Measurements from ENCODE around the gene DIDO1.

Gene DIDO1

DNA sequence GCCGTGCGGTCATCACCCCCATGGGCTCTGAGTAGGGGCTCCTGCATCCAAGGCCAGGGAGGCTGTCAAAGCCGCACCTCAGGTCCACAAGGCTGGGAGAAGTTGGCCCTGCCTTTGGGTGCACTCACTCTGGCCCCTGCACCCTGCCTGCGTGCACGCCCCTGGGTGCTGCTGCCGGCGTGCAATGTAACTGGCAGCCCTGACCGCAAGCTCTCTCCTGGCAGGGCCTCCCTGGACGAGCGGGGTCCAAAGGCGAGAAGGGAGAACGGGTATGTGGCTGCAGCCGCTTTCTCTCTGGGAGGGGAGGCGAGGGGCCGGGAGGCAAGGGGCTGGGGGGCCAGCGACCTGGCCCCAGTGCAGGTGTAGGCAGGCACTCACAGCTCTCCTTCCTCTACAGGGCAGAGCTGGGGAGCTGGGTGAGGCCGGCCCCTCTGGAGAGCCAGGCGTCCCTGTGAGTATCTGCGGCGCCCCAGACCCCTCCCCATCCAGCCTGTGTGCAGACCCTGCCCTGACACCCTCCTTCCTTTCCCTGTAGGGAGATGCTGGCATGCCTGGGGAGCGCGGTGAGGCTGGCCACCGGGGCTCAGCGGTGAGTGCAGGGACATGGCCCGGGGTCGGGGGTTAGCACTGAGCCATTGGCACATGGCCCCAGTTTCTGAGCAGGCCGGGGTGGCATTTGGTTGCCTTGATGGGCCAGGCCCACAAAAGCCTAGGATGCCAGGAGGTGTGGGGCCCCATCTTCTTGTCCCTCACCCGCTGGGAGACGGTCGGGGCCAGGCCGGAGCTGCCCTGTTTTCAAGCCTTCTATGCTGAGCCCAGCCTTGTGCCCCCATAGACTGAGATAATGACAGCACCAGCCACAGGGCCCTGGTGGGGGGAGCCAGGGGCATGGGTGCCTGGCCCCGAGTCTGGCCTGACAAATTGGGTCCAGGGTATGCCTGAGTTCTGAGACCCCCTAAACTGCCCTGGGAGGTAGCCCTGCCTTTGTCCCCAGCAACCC is 96.8 kb downstream of the DIDO1 start:
- Histone ChIP-seq H3K4me3 (ENCODE audit: insufficient read depth, low read length, poor library complexity, severe bottlenecking) (no peak overlapping the region), H3K9me2 (replicated peaks; ENCODE audit: insufficient read depth, low read length) (no peaks in the 10 kb centered on the region), H3F3A (ENCODE audit: insufficient read depth) (no peaks in the 10 kb centered on the region), H3K36me3 (ENCODE audit: low read length) (no peaks in the 10 kb centered on the region), H3K4me2 (ENCODE audit: low read depth, low read length, poor library complexity, severe bottlenecking) (no peak overlapping the region), H4K20me1 (ENCODE audit: low read depth, low read length) (no peaks in the 10 kb centered on the region), H3K9ac (ENCODE audit: low read length) (no peak overlapping the region), H3K9me3 (ENCODE audit: insufficient read depth, low read length) (no peaks in the 10 kb centered on the region), H3K79me2 (ENCODE audit: insufficient read depth, low read length) (no peaks in the 10 kb centered on the region), H3K27me3 (ENCODE audit: low read length) (no peaks in the 10 kb centered on the region), H2AFZ (ENCODE audit: low read depth, low read length, severe bottlenecking) (no peak overlapping the region), H3K27ac (ENCODE audit: low read depth, low read length) (no peak overlapping the region)
- TF ChIP-seq EZH2phosphoT487 (conservative IDR thresholded peaks at IDR 0.05; ENCODE audit: low read length) = no peak
- TF ChIP-seq, protein P1, sequence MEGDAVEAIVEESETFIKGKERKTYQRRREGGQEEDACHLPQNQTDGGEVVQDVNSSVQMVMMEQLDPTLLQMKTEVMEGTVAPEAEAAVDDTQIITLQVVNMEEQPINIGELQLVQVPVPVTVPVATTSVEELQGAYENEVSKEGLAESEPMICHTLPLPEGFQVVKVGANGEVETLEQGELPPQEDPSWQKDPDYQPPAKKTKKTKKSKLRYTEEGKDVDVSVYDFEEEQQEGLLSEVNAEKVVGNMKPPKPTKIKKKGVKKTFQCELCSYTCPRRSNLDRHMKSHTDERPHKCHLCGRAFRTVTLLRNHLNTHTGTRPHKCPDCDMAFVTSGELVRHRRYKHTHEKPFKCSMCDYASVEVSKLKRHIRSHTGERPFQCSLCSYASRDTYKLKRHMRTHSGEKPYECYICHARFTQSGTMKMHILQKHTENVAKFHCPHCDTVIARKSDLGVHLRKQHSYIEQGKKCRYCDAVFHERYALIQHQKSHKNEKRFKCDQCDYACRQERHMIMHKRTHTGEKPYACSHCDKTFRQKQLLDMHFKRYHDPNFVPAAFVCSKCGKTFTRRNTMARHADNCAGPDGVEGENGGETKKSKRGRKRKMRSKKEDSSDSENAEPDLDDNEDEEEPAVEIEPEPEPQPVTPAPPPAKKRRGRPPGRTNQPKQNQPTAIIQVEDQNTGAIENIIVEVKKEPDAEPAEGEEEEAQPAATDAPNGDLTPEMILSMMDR (IDR thresholded peaks at IDR 0.05; ENCODE audit: insufficient read depth, low read length, poor library complexity, severe bottlenecking) = no peak

DNA sequence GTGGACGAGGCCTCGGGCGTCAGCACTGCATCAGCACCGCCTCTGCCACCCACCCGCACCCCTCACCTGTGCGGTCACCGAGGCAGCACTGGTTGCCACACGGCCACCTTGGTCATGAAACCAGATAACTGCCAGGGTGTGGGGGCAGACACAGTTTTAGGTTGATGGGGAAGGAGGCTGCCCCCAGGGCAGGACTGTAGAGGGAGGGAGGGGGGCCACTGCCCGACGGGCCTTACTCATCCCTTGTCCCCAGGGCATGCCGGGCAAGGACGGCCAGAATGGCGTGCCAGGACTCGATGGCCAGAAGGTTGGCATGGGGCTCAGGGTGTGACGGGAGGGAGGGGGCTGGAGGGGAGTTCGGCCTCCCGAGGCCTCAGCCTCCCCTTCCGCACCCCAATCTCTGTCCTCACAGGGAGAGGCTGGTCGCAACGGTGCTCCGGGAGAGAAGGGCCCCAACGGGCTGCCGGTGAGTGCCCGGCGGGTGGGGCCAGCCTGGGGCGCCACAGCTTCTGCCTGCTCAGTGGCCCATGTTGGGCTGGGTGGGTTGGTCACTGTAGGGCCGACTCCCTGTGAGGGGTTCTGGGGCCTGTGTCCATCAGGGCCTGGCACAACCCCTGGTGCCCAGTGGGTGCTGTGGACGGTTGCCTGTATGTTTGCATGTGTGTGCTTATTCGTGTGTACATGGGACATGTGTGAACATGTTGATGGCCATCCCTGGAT is 97.6 kb downstream of the DIDO1 start:
- Histone ChIP-seq H3K4me3 (ENCODE audit: insufficient read depth, low read length, poor library complexity, severe bottlenecking) (no peak overlapping the region), H3K9me2 (replicated peaks; ENCODE audit: insufficient read depth, low read length) (no peaks in the 10 kb centered on the region), H3K4me2 (ENCODE audit: low read depth, low read length, poor library complexity, severe bottlenecking) (no peak overlapping the region), H3K36me3 (ENCODE audit: low read length) (no peaks in the 10 kb centered on the region), H3K9me3 (ENCODE audit: insufficient read depth, low read length) (no peaks in the 10 kb centered on the region), H4K20me1 (ENCODE audit: low read depth, low read length) (no peaks in the 10 kb centered on the region), H2AFZ (ENCODE audit: low read depth, low read length, severe bottlenecking) (no peak overlapping the region), H3K27ac (ENCODE audit: low read depth, low read length) (no peak overlapping the region), H3F3A (ENCODE audit: insufficient read depth) (no peaks in the 10 kb centered on the region), H3K27me3 (ENCODE audit: low read length) (no peaks in the 10 kb centered on the region), H3K79me2 (ENCODE audit: insufficient read depth, low read length) (no peaks in the 10 kb centered on the region), H3K9ac (ENCODE audit: low read length) (no peak overlapping the region)
- no peak for TF ChIP-seq EZH2phosphoT487 (conservative IDR thresholded peaks at IDR 0.05; ENCODE audit: low read length)
- TF ChIP-seq, protein P1 (IDR thresholded peaks at IDR 0.05; ENCODE audit: insufficient read depth, low read length, poor library complexity, severe bottlenecking) = no peak

DNA sequence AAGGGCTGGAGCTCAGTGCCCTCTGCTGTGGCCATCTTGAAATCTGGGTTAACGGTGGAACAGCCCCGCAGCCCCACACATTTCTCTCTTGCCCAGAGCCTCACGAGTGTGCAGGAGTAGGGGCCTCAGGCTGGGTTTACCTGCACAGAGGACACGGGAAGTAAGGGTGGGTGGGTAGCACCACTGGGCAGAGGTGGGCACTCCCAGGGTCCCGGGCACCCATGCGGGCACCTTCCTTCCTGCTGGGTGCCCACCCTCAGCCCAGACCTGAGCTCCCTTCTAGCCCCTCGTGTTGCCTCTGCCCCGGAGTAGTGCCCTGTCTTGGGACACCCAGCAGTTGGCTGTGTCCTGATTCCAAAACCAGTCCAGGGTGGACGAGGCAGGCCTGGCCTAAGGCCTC is 98.3 kb downstream of the DIDO1 start:
- Histone ChIP-seq H3K36me3 (ENCODE audit: low read length) (no peaks in the 10 kb centered on the region), H3K4me3 (ENCODE audit: insufficient read depth, low read length, poor library complexity, severe bottlenecking) (no peak overlapping the region), H3K9me2 (replicated peaks; ENCODE audit: insufficient read depth, low read length) (no peaks in the 10 kb centered on the region), H3K9ac (ENCODE audit: low read length) (no peak overlapping the region), H3K27me3 (ENCODE audit: low read length) (no peaks in the 10 kb centered on the region), H3K9me3 (ENCODE audit: insufficient read depth, low read length) (no peaks in the 10 kb centered on the region), H2AFZ (ENCODE audit: low read depth, low read length, severe bottlenecking) (no peak overlapping the region), H4K20me1 (ENCODE audit: low read depth, low read length) (no peaks in the 10 kb centered on the region), H3K79me2 (ENCODE audit: insufficient read depth, low read length) (no peaks in the 10 kb centered on the region), H3F3A (ENCODE audit: insufficient read depth) (no peaks in the 10 kb centered on the region), H3K4me2 (ENCODE audit: low read depth, low read length, poor library complexity, severe bottlenecking) (no peak overlapping the region), H3K27ac (ENCODE audit: low read depth, low read length) (no peak overlapping the region)
- no peak for TF ChIP-seq EZH2phosphoT487 (conservative IDR thresholded peaks at IDR 0.05; ENCODE audit: low read length)
- TF ChIP-seq, protein P1 (IDR thresholded peaks at IDR 0.05; ENCODE audit: insufficient read depth, low read length, poor library complexity, severe bottlenecking) = no peak

Measured in SU-DHL-6 (cell line).